Psoas muscle (tissue), 8 donors: Measurements from ENCODE around the gene MYDGF. TPM values are rescaled to one million over a fixed set of nuclear protein-coding genes. Genes with fewer than 3 reads are reported as not detected.
A peak's percentile ranks its signal among the peaks of the same experiment; 100 is the strongest.

Experiments
- ATAC-seq, 4 donors: fragments of 200-7000 bp; cut with Tn5 transposase; one replicate each; pipeline ENCODE4 v1.9.1; 2020; ENCODE audit warnings: moderate library complexity in 3 of 4, mild to moderate bottlenecking in 2 of 4
- DNase-seq, 2 donors: peaks; one replicate each; pipeline ENCODE4 v3.0.0-alpha.2; 2020
- H3K27ac ChIP-seq: fragments of 200-600 bp; one replicate; pipeline ENCODE4 v1.8.0; 2022
- H3K27me3 ChIP-seq, 3 donors: fragments of 200-600 bp in 1 of 3; one replicate each; pipeline versions ENCODE4 v1.6.1 to v1.8.0; 2013 to 2022; ENCODE audit warnings: low read length in 2 of 3, mild to moderate bottlenecking in 2 of 3, moderate library complexity in 1 of 3; ENCODE audit not compliant: insufficient read depth in 3 of 3
- H3K36me3 ChIP-seq, 2 donors: fragments of 200-600 bp in 1 of 2; one replicate each; pipeline versions ENCODE4 v1.6.1 to v1.8.0; 2013 to 2022; ENCODE audit warnings: low read depth in 1 of 2, mild to moderate bottlenecking in 1 of 2, moderate library complexity in 1 of 2; ENCODE audit not compliant: insufficient read depth in 1 of 2
- H3K4me1 ChIP-seq: fragments of 200-600 bp; one replicate; pipeline ENCODE4 v1.8.0; 2022
- H3K4me3 ChIP-seq: fragments of 200-600 bp; one replicate; pipeline ENCODE4 v1.8.0; 2022; ENCODE audit warnings: mild to moderate bottlenecking
- H3K9me3 ChIP-seq: fragments of 200-600 bp; one replicate; pipeline ENCODE4 v1.8.0; 2022
- WGBS, 3 donors: extraction: QIAGEN DNeasy Blood & Tissue Kit; methylation state at CpG; one replicate each; pipeline versions ENCODE4 v1.1.6 to v1.1.7; 2013; 5-methylcytosine and 5-hydroxymethylcytosine counted together
- intact Hi-C, 2 donors: fragments of 100-400 bp; cut with DNase I; formaldehyde crosslinking; loops; one replicate each; pipeline versions ENCODE4 v1.11.0 to v1.14.2; 2022
- polyA plus RNA-seq, 3 donors: library from polyadenylated mRNA; stranded (reverse); fragments of 200-250 nt; gene quantifications; one replicate each; pipeline ENCODE4 v1.2.3, GENCODE V29; 2013
- total RNA-seq, 4 donors: library from RNA; stranded (reverse); fragmentation: NEBNext Ultra II Directional in 2 of 4; extraction: Animal tissue kit (Norgen Biotek cat#: 25700) in 2 of 4; gene quantifications; one replicate each; pipeline versions ENCODE4 v1.2.1 to v1.2.4, GENCODE V29; 2021 to 2023
- TF ChIP-seq, protein P1 (sequence below): fragments of 200-600 bp; IDR thresholded peaks from one replicate; pipeline ENCODE4 v1.8.0; 2022; ENCODE audit warnings: antibody characterized with exemption
- donor health status: healthy with polysubstance abuse.
- donor health status: DM: no; HTN: no; CAD: no; lungs with moderate emphysema.
- donor health status: Bipolar disorder and iron deficiency.
- donor health status: healthy.
- donor health status: DM: yes; HTN: yes; CAD: no.
- donor health status: DM: no; HTN: no; CAD: no.
- donor health status: DM: no; HTN: no; CAD: no.
- donor health status: DM: yes; HTN: yes; CAD: no.

MYDGF gene
- total and polyA plus RNA-seq, 7 donors, result 11.4 to 164 (median 23.9) TPM

DNA sequence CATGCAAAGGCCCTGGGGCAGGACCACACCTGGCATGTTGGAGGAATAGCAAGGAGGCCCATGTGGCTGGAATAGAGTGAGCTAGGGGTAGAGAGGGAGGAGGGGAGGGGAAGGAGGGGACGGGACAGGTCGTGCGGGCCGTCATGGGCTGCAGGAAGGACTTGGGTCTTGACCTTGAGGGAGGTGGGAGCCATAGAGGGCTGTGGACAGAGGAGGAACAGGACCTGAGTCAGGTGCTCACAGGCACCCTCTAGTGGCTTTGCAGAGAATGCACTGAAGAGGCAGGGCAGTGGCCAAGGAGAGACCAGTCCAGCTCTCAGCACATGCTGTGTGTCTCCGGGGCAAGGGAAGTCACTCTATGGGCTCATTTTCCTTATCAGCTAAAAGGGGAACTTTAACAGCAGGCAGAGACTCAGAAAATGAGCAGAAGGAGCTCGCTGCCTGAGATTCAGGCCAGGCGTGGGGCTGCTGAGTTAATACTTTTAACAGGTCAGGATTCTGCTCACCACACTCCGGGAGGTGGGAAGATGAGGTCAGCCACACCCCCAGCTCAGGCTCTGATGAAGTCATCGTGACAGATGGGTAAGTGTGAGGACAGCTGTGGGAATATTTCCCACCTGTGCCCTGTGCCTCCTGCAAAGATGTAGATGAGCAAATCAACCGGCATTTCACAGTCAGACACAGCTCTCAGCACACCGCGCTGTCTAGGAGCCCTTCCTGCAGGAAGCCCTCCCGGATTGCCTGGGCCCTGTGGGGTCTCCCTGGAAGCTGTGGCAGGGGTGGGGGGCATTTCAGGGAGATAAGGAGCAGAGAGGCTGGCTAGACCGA, 36.8 kb downstream of the MYDGF start:
- peak; percentile 50 to 76 for DNase-seq
- Histone ChIP-seq H3K27ac (peak overlapping the region; percentile 56), H3K9me3 (no peaks in the 10 kb centered on the region), H3K27me3 (peaks cover 0 to 3% (median 0%) of the 10 kb centered on the region in 3 donors), H3K4me1 (peaks cover 7% of the 10 kb centered on the region), H3K4me3 (no peak overlapping the region), H3K36me3 (no peaks in the 10 kb centered on the region)
- 26 to 29% (median 28%) methylated on average over 14 of the region's 14 CpGs for WGBS, 3 donors
- TF ChIP-seq, protein P1, sequence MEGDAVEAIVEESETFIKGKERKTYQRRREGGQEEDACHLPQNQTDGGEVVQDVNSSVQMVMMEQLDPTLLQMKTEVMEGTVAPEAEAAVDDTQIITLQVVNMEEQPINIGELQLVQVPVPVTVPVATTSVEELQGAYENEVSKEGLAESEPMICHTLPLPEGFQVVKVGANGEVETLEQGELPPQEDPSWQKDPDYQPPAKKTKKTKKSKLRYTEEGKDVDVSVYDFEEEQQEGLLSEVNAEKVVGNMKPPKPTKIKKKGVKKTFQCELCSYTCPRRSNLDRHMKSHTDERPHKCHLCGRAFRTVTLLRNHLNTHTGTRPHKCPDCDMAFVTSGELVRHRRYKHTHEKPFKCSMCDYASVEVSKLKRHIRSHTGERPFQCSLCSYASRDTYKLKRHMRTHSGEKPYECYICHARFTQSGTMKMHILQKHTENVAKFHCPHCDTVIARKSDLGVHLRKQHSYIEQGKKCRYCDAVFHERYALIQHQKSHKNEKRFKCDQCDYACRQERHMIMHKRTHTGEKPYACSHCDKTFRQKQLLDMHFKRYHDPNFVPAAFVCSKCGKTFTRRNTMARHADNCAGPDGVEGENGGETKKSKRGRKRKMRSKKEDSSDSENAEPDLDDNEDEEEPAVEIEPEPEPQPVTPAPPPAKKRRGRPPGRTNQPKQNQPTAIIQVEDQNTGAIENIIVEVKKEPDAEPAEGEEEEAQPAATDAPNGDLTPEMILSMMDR, result peak; percentile 68
- peak; percentile 57 to 64 (median 63) for ATAC-seq
- intact Hi-C loops, result loop anchor here in 1 of 2 donors (5.0 kb wide), 1 partner anchor 56 kb away; no protein-coding TSS in a partner anchor

DNA sequence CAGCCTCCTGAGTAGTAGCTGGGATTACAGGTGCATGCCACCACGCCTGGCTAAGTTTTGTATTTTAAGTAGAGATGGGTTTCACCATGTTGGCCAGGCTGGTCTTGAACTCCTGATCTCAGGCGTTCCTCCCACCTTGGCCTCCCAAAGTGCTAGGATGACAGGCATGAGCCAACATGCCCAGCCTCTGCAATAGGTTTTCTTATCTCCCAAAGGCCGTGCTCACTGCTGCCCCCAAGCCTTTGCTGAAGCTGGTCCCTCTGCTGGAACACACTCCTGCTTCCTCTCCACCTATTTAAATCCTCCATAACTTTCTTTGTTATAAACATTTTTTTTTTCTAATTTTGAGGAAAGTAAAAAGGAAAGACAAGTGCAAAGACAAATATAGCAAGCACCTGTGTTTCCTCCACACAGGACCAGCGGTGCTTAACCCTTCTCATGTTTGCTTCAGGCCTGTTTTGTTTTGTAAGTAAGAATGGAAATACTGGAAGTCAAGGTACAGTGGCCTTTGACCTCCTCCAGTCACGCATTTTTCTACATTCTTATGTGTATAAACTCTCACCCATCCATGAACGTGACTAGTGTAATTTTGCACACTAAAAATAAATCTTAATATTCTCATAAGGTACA, 45.3 kb downstream of the MYDGF start:
- ATAC-seq (no peak), DNase-seq (no peak)
- Histone ChIP-seq H3K36me3 (no peaks in the 10 kb centered on the region), H3K4me3 (no peak overlapping the region), H3K4me1 (no peaks in the 10 kb centered on the region), H3K9me3 (no peaks in the 10 kb centered on the region), H3K27me3 (peaks cover 0 to 11% (median 4%) of the 10 kb centered on the region in 3 donors), H3K27ac (no peak overlapping the region)
- WGBS, 3 donors, result 49 to 57% (median 56%) methylated on average over 6 of the region's 6 CpGs
- intact Hi-C loops, result no loop called here
- TF ChIP-seq, protein P1, result peak; percentile 10

DNA sequence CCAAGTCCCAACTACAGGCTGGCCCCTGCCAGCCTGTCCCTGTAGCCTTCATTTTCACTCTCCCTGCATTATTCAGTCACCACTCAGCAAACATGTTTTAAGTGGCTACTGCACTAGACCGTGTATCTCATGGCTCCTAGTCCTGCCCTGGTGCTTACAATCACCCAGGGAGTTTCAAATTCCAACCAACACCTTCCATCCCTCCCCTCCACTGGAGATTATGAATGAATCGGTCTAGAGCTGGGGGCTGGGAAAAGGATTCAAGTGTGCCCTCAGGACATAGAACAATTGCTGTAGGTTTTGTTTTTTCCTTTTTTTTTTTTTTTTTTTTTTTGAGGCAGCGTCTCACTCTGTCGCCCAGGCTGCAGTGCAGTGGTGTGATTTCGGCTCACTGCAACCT, 45.8 kb downstream of the MYDGF start:
- TF ChIP-seq, protein P1, result no peak
- DNase-seq, result no peak
- Histone ChIP-seq H3K27me3 (peaks cover 0 to 15% (median 4%) of the 10 kb centered on the region in 3 donors), H3K27ac (no peak overlapping the region), H3K36me3 (no peaks in the 10 kb centered on the region), H3K4me1 (no peaks in the 10 kb centered on the region), H3K4me3 (no peak overlapping the region), H3K9me3 (no peaks in the 10 kb centered on the region)
- WGBS, 3 donors, result 58 to 70% (median 66%) methylated on average over 5 of the region's 5 CpGs
- intact Hi-C loops, result no loop called here
- no peak for ATAC-seq

DNA sequence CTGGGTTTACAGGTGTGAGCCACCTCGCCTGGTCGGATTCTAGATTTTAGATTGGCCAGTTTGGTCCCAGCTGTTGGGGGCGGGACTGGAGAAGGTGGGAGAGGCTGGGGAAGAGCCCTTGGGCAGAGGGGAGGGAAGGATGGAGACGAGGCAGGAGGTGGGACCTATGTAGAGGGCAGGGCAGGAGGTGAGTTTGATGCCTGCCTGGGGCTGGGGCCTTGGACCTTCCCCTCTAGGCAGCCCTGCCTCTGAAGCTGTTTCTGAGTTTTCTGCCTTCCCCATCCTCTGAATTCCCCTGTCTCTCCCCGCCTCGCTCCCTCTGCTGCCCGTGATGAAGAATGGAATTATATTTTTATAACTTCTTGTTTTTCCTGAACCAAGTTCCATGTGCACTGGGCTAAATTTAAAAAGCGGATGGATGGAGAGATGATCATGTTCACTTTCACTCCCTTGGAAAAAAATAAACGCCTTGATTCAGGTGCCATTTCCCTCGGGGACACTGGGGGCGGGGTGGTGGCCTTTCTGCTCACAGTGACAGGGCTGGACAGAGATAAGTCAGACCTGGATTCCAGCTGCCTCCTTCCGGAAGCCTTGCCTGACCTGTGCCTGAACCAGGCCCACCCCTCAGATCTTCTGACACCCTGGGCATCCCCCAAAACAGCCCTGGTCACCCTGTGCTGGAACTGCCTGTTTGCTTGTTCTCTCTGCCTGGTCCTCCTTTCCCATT, 47.3 kb downstream of the MYDGF start:
- Histone ChIP-seq H3K36me3 (no peaks in the 10 kb centered on the region), H3K27me3 (peaks cover 0 to 15% (median 2%) of the 10 kb centered on the region in 3 donors), H3K27ac (no peak overlapping the region), H3K4me1 (no peaks in the 10 kb centered on the region), H3K9me3 (no peaks in the 10 kb centered on the region), H3K4me3 (no peak overlapping the region)
- WGBS, 3 donors, result 49 to 57% (median 51%) methylated on average over 12 of the region's 12 CpGs
- DNase-seq (no peak), ATAC-seq (no peak)
- TF ChIP-seq, protein P1, result no peak
- intact Hi-C loops, result no loop called here
